NB4 (cell line): ENCODE data around the gene TTC32.

ENCODE experiments used
- POLR2A ChIP-seq: IDR thresholded peaks from 2 replicates; pipeline ENCODE4 v1.6.1; 2011; ENCODE audit warnings: mild to moderate bottlenecking; ENCODE audit not compliant: insufficient read length; ENCODE audit errors: extremely low read depth
- TF ChIP-seq, protein P1 (sequence below): IDR thresholded peaks from one replicate; pipeline ENCODE4 v1.5.1; 2012; ENCODE audit warnings: low read depth, low read length

DNA sequence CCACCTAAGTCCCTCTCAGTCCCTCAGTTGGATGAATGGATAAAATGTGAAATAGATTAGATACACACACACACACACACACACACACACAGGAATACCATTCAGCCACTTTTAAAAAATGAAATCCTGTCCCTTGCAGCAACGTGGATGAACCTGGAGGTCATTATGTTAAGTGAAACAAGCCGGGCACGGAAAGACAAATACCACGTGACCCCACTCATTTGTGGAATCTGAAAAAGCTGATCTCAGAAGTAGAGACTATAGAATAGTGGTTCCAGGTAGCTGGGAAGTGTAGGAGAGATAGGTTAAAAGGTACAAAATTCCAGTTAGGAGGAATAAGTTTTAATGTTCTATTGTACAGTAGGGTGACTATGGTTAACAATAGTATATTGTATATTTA lies 31.0 kb downstream of the TTC32 start:
- TF ChIP-seq, protein P1, sequence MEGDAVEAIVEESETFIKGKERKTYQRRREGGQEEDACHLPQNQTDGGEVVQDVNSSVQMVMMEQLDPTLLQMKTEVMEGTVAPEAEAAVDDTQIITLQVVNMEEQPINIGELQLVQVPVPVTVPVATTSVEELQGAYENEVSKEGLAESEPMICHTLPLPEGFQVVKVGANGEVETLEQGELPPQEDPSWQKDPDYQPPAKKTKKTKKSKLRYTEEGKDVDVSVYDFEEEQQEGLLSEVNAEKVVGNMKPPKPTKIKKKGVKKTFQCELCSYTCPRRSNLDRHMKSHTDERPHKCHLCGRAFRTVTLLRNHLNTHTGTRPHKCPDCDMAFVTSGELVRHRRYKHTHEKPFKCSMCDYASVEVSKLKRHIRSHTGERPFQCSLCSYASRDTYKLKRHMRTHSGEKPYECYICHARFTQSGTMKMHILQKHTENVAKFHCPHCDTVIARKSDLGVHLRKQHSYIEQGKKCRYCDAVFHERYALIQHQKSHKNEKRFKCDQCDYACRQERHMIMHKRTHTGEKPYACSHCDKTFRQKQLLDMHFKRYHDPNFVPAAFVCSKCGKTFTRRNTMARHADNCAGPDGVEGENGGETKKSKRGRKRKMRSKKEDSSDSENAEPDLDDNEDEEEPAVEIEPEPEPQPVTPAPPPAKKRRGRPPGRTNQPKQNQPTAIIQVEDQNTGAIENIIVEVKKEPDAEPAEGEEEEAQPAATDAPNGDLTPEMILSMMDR = no peak
- TF ChIP-seq POLR2A = no peak
